Activated CD4-positive, alpha-beta T cell treated with anti-CD3 and anti-CD28 coated beads for 48 hours (primary cell): ENCODE data around the gene MEPCE.
"Not testable (repeated sequence)": the region's sequence is repeated elsewhere in the genome, so short reads cannot be mapped to it uniquely, and the experiment has no call there.

Experiments used
- DNase-seq: peaks from one replicate; pipeline ENCODE4 v3.0.0-alpha.2; 2020

Gene MEPCE

GRCh38 chr7:100429637-100430492, at the start of gene MEPCE:
MEPCE (plus strand) TSS chr7:100429831; CDS start chr7:100430019, 188 bp downstream.
- DNase-seq = peak; percentile 97

- DNase-seq = no peak
Measured at GRCh38 chr7:100380196-100380595, 49.4 kb upstream of the MEPCE start.

- not testable (repeated sequence) for DNase-seq
Measured at GRCh38 chr7:100381531-100382233, 47.9 kb upstream of the MEPCE start.

- not testable (repeated sequence) for DNase-seq
Measured at GRCh38 chr7:100382234-100382853, 47.3 kb upstream of the MEPCE start.

GRCh38 chr7:100384628-100385294, 44.9 kb upstream of the MEPCE start:
- no peak for DNase-seq

GRCh38 chr7:100386940-100387339, 42.7 kb upstream of the MEPCE start:
- no peak for DNase-seq

GRCh38 chr7:100387695-100388094, 41.9 kb upstream of the MEPCE start:
- DNase-seq = no peak

- DNase-seq = no peak
Measured at GRCh38 chr7:100389437-100390088, 40.1 kb upstream of the MEPCE start.

GRCh38 chr7:100390286-100391009, 39.2 kb upstream of the MEPCE start:
- DNase-seq = no peak

GRCh38 chr7:100393233-100393905, 36.3 kb upstream of the MEPCE start:
- DNase-seq = no peak

- DNase-seq = no peak
Measured at GRCh38 chr7:100394077-100394476, 35.6 kb upstream of the MEPCE start.

GRCh38 chr7:100396421-100396982, 33.1 kb upstream of the MEPCE start:
- peak; percentile 74 for DNase-seq

GRCh38 chr7:100397315-100398081, 32.1 kb upstream of the MEPCE start:
- DNase-seq = no peak

GRCh38 chr7:100398239-100398638, 31.4 kb upstream of the MEPCE start:
- no peak for DNase-seq

GRCh38 chr7:100400041-100400440, 29.6 kb upstream of the MEPCE start:
- DNase-seq = no peak

- peak; percentile 35 for DNase-seq
Measured at GRCh38 chr7:100400656-100401055, 29.0 kb upstream of the MEPCE start.

- no peak for DNase-seq
Measured at GRCh38 chr7:100401811-100402210, 27.8 kb upstream of the MEPCE start.

- DNase-seq = no peak
Measured at GRCh38 chr7:100402241-100402640, 27.4 kb upstream of the MEPCE start.

- DNase-seq = no peak
Measured at GRCh38 chr7:100406767-100407166, 22.9 kb upstream of the MEPCE start.
